ENCODE measurements around the gene KLK14. TPM values are rescaled to one million over a fixed set of nuclear protein-coding genes. Genes with fewer than 3 reads are reported as not detected.

KLK14 gene
- polyA plus RNA-seq, 1 donor (not counting 4 experiments of a cell fraction or from before 2014, with no cell fraction given): 0.05 TPM

- H3K27me3 ChIP-seq (ENCODE audit: control insufficient read depth, extremely low read depth, insufficient read depth, low read length): no peaks in the 10 kb centered on the region
- no peaks in the 10 kb centered on the region for H3K4me1 ChIP-seq (ENCODE audit: control insufficient read depth, extremely low read depth, insufficient read depth, low read length)
- FAIRE-seq (peak; percentile 46), DNase-seq (ENCODE audit: low read depth, low spot score) (no peak)
- H4K20me1 ChIP-seq (ENCODE audit: control insufficient read depth, extremely low read depth, insufficient read depth, low read length): no peaks in the 10 kb centered on the region
- no peaks in the 10 kb centered on the region for H3K9me1 ChIP-seq (ENCODE audit: control insufficient read depth, extremely low read depth, insufficient read depth, low read length)
- no peaks in the 10 kb centered on the region for H3K36me3 ChIP-seq (ENCODE audit: control insufficient read depth in 2 of 2, extremely low read depth in 1 of 2, insufficient read depth in 2 of 2, low read length in 2 of 2)
- H3K4me2 ChIP-seq (ENCODE audit: control insufficient read depth, extremely low read depth, insufficient read depth, low read depth, low read length): peak overlapping the region; percentile 34
- no peaks in the 10 kb centered on the region for H3K79me2 ChIP-seq (ENCODE audit: control insufficient read depth, insufficient read depth, low read length)
- H3K9me3 ChIP-seq (ENCODE audit: control insufficient read depth, low read depth, low read length): no peaks in the 10 kb centered on the region
- H2AFZ ChIP-seq (ENCODE audit: control insufficient read depth, low read length): no peak overlapping the region
- H3K27ac ChIP-seq (ENCODE audit: control insufficient read depth, insufficient read depth, low read length): no peak overlapping the region
- no peak overlapping the region for H3K9ac ChIP-seq (ENCODE audit: control insufficient read depth, extremely low read depth, insufficient read depth, low read length)
- dilution Hi-C loops (cut with MboI; ENCODE audit: extremely low pct_ligation_motif_present, low sequenced_read_pairs): no loop called here
- no peak for TF ChIP-seq CTCF (optimal IDR thresholded peaks at IDR 0.05 in 1 of 3, IDR thresholded peaks at IDR 0.05 in 1 of 3, conservative IDR thresholded peaks at IDR 0.05 in 1 of 3; ENCODE audit: extremely low read depth in 1 of 3, insufficient read depth in 2 of 3, low read length in 3 of 3)
- no peak for TF ChIP-seq EZH2 (IDR thresholded peaks at IDR 0.05; ENCODE audit: low read length)
- H3K4me3 ChIP-seq (ENCODE audit: control insufficient read depth in 2 of 3, extremely low read depth in 1 of 3, insufficient read depth in 2 of 3, low read depth in 1 of 3, low read length in 3 of 3): no peak overlapping the region
Measured at GRCh38 chr19:51047031-51047335, 35.7 kb downstream of the KLK14 start.

- H3K4me3 ChIP-seq (ENCODE audit: control insufficient read depth in 2 of 3, extremely low read depth in 1 of 3, insufficient read depth in 2 of 3, low read depth in 1 of 3, low read length in 3 of 3): no peak overlapping the region
- TF ChIP-seq EZH2 (IDR thresholded peaks at IDR 0.05; ENCODE audit: low read length): no peak
- TF ChIP-seq CTCF (optimal IDR thresholded peaks at IDR 0.05 in 1 of 3, IDR thresholded peaks at IDR 0.05 in 1 of 3, conservative IDR thresholded peaks at IDR 0.05 in 1 of 3; ENCODE audit: extremely low read depth in 1 of 3, insufficient read depth in 2 of 3, low read length in 3 of 3): no peak
- H3K4me2 ChIP-seq (ENCODE audit: control insufficient read depth, extremely low read depth, insufficient read depth, low read depth, low read length): no peak overlapping the region
- no peak for DNase-seq (ENCODE audit: low read depth, low spot score)
- H2AFZ ChIP-seq (ENCODE audit: control insufficient read depth, low read length): no peak overlapping the region
- H3K27me3 ChIP-seq (ENCODE audit: control insufficient read depth, extremely low read depth, insufficient read depth, low read length): no peaks in the 10 kb centered on the region
- H4K20me1 ChIP-seq (ENCODE audit: control insufficient read depth, extremely low read depth, insufficient read depth, low read length): no peaks in the 10 kb centered on the region
- no peak for FAIRE-seq
- H3K9me1 ChIP-seq (ENCODE audit: control insufficient read depth, extremely low read depth, insufficient read depth, low read length): no peaks in the 10 kb centered on the region
- no peaks in the 10 kb centered on the region for H3K36me3 ChIP-seq (ENCODE audit: control insufficient read depth in 2 of 2, extremely low read depth in 1 of 2, insufficient read depth in 2 of 2, low read length in 2 of 2)
- no peak overlapping the region for H3K9ac ChIP-seq (ENCODE audit: control insufficient read depth, extremely low read depth, insufficient read depth, low read length)
- H3K4me1 ChIP-seq (ENCODE audit: control insufficient read depth, extremely low read depth, insufficient read depth, low read length): no peaks in the 10 kb centered on the region
- H3K27ac ChIP-seq (ENCODE audit: control insufficient read depth, insufficient read depth, low read length): no peak overlapping the region
- H3K9me3 ChIP-seq (ENCODE audit: control insufficient read depth, low read depth, low read length): no peaks in the 10 kb centered on the region
- dilution Hi-C loops (cut with MboI; ENCODE audit: extremely low pct_ligation_motif_present, low sequenced_read_pairs): no loop called here
- H3K79me2 ChIP-seq (ENCODE audit: control insufficient read depth, insufficient read depth, low read length): no peaks in the 10 kb centered on the region
Measured at GRCh38 chr19:51044327-51044726, 38.4 kb downstream of the KLK14 start.
